GM19239 (cell line): ENCODE measurements around the gene MED26.

Source experiments
- DNase-seq: peaks from one replicate; pipeline ENCODE4 v3.0.0; 2011; ENCODE audit warnings: low spot score; ENCODE audit not compliant: insufficient read length
- FAIRE-seq: peaks from 2 replicates; lab custom pipeline; 2011; peaks lifted over from hg19 to GRCh38; lab: Jason Lieb, UNC

Gene MED26

GRCh38 chr19:16524991-16525734 is 102.8 kb downstream of the MED26 start:
- FAIRE-seq = no peak

More at GRCh38 chr19:16524991-16525734, 102.8 kb downstream of the MED26 start:
- no peak for DNase-seq
